Body of pancreas (tissue), 4 donors: Measurements from ENCODE around the gene PPT2. TPM values are rescaled to one million over a fixed set of nuclear protein-coding genes. Genes with fewer than 3 reads are reported as not detected.
"Not testable (repeated sequence)": the region's sequence is repeated elsewhere in the genome, so short reads cannot be mapped to it uniquely, and the experiment has no call there.

ENCODE experiments used
- ATAC-seq: fragments of 150-250 bp; one replicate; pipeline ENCODE4 v1.9.1; 2016
- DNase-seq, 4 donors: peaks; one replicate each; pipeline ENCODE4 v3.0.0-alpha.2; 2019
- H3K27ac ChIP-seq, 4 donors: fragments of 200-600 bp; sonication (generic); 1 replicate in 3 of 4; 2 replicates in 1 of 4; pipeline versions ENCODE4 v1.5.1 to v1.6.1; 2016 to 2019; ENCODE audit warnings: mild to moderate bottlenecking in 1 of 4, mixed read lengths in 1 of 4, moderate library complexity in 1 of 4
- H3K27me3 ChIP-seq, 2 donors: fragments of 200-600 bp; sonication (generic); one replicate each; pipeline ENCODE4 v1.6.0; 2016; ENCODE audit warnings: mild to moderate bottlenecking in 1 of 2
- H3K36me3 ChIP-seq, 2 donors: fragments of 200-600 bp; sonication (generic); replicated peaks in 1 of 2; 2 replicates each; pipeline ENCODE4 v1.5.1; 2016; ENCODE audit warnings: low read depth in 2 of 2; ENCODE audit not compliant: insufficient read depth in 1 of 2
- H3K4me1 ChIP-seq: fragments of 200-600 bp; sonication (generic); one replicate; pipeline ENCODE4 v1.6.0; 2016
- H3K4me3 ChIP-seq, 2 donors: fragments of 200-600 bp; sonication (generic); 1 replicate in 1 of 2; 2 replicates in 1 of 2; pipeline ENCODE4 v1.5.1; 2016 to 2019
- H3K9me3 ChIP-seq, 3 donors: fragments of 200-600 bp; sonication (generic); 1 replicate in 2 of 3; 2 replicates in 1 of 3; pipeline ENCODE4 v1.5.1; 2016
- POLR2A ChIP-seq, 3 donors: fragments of 450-650 bp; IDR thresholded peaks; one replicate each; pipeline ENCODE4 v1.6.1; 2016; ENCODE audit warnings: antibody characterized with exemption in 3 of 3, mild to moderate bottlenecking in 2 of 3
- WGBS, 2 donors: methylation state at CpG; one replicate each; pipeline ENCODE4 v1.1.5; 2017; 5-methylcytosine and 5-hydroxymethylcytosine counted together
- intact Hi-C: fragments of 100-400 bp; cut with DNase I; formaldehyde crosslinking; loops from one replicate; pipeline ENCODE4 v1.15.1; 2023
- total RNA-seq, 2 donors: library from RNA; depleted of rRNA; stranded (reverse); fragments of >200 nt; gene quantifications; one replicate each; pipeline ENCODE4 v1.1.0, GENCODE V29; 2016
- TF ChIP-seq, protein P1 (sequence below), 7 experiments: fragments of 450-650 bp in 4 of 7; fragments of 200-600 bp in 3 of 7; sonication (generic) in 3 of 7; IDR thresholded peaks; one replicate each; pipeline ENCODE4 v1.5.1; 2016 to 2019; ENCODE audit warnings: antibody characterized with exemption in 7 of 7

PPT2 gene
- total RNA-seq, 2 donors from 2014 or later = 3.6 to 9.9 TPM

DNA sequence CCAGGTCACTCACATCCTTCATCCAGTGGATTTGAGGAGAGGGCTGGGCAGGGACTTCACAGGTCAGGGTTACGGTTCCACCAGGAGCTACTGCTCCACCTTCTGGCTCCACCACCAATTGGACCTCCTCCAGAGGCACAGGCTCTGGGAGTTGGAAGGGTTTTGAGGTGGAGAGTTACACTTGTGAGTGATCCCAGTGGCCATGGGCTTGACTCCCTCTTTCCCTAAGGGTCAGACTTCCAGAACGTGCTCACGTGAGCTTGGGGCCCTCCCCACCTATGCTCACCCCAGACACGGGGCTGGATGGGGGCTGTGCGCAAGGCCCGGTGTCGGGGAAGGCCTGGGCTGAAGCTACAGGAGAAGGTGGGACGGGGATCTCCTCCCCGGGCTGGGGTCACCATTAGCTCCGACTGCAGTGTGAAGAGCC, 28.6 kb downstream of the PPT2 start:
- no peaks in the 10 kb centered on the region for H3K9me3 ChIP-seq
- no peak overlapping the region for H3K27ac ChIP-seq
- DNase-seq = no peak
- H3K27me3 ChIP-seq = no peaks in the 10 kb centered on the region
- 85 to 97% methylated on average over 10 of the region's 10 CpGs for WGBS, 2 donors
- TF ChIP-seq, protein P1, sequence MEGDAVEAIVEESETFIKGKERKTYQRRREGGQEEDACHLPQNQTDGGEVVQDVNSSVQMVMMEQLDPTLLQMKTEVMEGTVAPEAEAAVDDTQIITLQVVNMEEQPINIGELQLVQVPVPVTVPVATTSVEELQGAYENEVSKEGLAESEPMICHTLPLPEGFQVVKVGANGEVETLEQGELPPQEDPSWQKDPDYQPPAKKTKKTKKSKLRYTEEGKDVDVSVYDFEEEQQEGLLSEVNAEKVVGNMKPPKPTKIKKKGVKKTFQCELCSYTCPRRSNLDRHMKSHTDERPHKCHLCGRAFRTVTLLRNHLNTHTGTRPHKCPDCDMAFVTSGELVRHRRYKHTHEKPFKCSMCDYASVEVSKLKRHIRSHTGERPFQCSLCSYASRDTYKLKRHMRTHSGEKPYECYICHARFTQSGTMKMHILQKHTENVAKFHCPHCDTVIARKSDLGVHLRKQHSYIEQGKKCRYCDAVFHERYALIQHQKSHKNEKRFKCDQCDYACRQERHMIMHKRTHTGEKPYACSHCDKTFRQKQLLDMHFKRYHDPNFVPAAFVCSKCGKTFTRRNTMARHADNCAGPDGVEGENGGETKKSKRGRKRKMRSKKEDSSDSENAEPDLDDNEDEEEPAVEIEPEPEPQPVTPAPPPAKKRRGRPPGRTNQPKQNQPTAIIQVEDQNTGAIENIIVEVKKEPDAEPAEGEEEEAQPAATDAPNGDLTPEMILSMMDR (IDR thresholded peaks at IDR 0.05) = no peak
- no peak for TF ChIP-seq POLR2A (IDR thresholded peaks at IDR 0.05)
- no peak overlapping the region for H3K4me3 ChIP-seq
- ATAC-seq = no peak
- peaks cover 26% of the 10 kb centered on the region for H3K4me1 ChIP-seq
- peaks cover 0 to 6% of the 10 kb centered on the region in 2 donors for H3K36me3 ChIP-seq
- intact Hi-C loops = no loop called here

DNA sequence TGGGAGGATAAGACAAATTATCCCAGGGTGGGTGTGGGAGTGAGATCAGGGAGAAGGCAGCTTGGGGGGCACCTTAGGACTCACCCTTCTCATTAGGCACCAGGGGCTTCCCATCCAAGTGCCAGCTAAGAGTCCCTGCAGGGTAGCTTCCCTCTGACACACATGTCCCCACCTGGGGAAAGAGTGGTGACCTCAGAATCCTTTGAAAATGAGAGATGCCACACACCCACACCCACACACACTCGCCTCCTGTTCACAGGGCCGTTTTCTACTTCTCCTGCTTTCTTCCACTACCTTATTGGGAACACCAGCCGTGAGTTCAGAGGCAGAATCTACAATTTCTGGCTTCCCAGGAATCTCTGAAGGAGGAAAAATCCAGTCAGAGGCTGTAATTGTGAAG, 29.1 kb downstream of the PPT2 start:
- Histone ChIP-seq H3K4me1 (peaks cover 26% of the 10 kb centered on the region), H3K27ac (peak overlapping the region in 1 of 4 donors; percentile 13), H3K36me3 (peaks cover 0 to 6% of the 10 kb centered on the region in 2 donors), H3K9me3 (no peaks in the 10 kb centered on the region), H3K27me3 (no peaks in the 10 kb centered on the region), H3K4me3 (no peak overlapping the region)
- intact Hi-C loops = no loop called here
- no peak for ATAC-seq
- TF ChIP-seq POLR2A (IDR thresholded peaks at IDR 0.05) = no peak
- TF ChIP-seq, protein P1 (IDR thresholded peaks at IDR 0.05) = no peak
- WGBS, 2 donors = 67 to 82% methylated on average over 3 of the region's 3 CpGs
- DNase-seq = no peak

DNA sequence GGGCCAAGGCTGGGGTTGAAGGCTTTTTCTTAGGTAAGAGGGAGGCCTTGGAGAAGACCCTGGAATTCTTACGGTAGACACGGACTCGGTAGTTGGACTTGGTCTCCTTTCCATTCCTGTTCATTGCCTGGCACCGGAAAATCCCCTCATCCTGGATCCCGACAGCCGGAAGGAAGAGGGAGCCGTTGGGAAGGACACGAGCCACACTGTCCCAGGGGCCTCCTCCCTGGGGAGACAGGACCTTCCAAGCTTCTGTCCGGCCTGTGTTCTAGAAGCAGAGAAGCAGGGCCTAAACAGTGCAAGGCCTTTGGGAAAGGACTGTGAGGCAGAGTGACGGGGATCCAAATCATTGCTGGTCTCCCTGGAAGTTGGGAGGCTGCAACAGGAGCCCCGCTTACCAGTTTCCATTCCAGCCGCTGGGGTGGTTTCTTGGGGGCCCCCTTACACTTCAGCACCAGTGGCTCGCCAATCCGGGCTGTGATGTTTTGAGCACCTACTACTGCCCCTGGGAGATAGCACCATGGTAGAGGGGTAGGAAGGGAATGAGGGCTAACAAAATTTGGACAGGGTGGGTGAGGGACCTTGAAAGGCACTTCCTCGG, 29.6 kb downstream of the PPT2 start:
- peaks cover 0 to 6% of the 10 kb centered on the region in 2 donors for H3K36me3 ChIP-seq
- H3K27me3 ChIP-seq = no peaks in the 10 kb centered on the region
- WGBS, 2 donors = 87 to 88% methylated on average over 15 of the region's 15 CpGs
- H3K9me3 ChIP-seq = no peaks in the 10 kb centered on the region
- peaks cover 32% of the 10 kb centered on the region for H3K4me1 ChIP-seq
- ATAC-seq = no peak
- DNase-seq = no peak
- no peak for TF ChIP-seq POLR2A (IDR thresholded peaks at IDR 0.05)
- TF ChIP-seq, protein P1 (IDR thresholded peaks at IDR 0.05) = no peak
- H3K27ac ChIP-seq = peak overlapping the region in 2 of 4 donors; percentile 12 to 13
- intact Hi-C loops = no loop called here
- H3K4me3 ChIP-seq = no peak overlapping the region

DNA sequence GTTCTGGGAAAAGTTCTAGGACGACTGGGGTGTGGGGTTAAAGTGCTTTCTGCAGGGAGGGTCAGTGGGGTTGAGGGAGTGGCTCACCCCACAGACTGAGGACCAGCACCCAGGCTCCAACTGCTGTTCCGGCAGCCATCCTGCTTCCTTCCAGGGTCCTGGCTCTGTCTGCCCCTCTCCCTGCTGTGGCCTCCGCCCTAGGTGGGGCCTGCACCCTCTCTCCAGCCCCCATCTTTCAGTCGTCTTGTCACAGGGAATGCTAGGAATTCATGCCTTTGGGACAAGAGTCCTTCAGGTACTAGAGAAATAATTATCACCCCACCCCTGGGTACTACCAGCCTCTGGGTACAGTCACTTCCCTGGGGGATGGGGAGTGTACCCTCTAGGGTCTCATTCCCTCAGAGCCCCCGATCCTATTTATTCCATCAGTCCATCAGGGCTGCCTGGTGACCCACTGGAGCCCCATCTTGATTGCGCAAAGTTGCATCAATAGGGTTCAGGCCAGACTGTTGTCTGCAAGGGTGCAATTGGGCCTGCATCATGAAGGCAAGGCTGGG, 30.2 kb downstream of the PPT2 start, which contains the start of gene AGER:
AGER (minus strand) TSS at position 170 of the 557 bp plus-strand sequence; CDS start at position 139, 31 bp downstream.
- Histone ChIP-seq H3K4me3 (no peak within 1 kb of the TSS), H3K9me3 (no peaks in the 10 kb centered on the region), H3K27ac (peak within 1 kb of the TSS in 2 of 4 donors; percentile 12 to 13), H3K27me3 (no peaks in the 10 kb centered on the region), H3K4me1 (peaks cover 33% of the 10 kb centered on the region), H3K36me3 (peaks cover 0 to 6% of the 10 kb centered on the region in 2 donors)
- TF ChIP-seq, protein P1 (IDR thresholded peaks at IDR 0.05) = no peak
- no peak for TF ChIP-seq POLR2A (IDR thresholded peaks at IDR 0.05)
- ATAC-seq = no peak
- WGBS, 2 donors = 74% methylated on average over 5 to 6 of the region's 6 CpGs
- intact Hi-C loops = no loop called here
- DNase-seq = no peak

DNA sequence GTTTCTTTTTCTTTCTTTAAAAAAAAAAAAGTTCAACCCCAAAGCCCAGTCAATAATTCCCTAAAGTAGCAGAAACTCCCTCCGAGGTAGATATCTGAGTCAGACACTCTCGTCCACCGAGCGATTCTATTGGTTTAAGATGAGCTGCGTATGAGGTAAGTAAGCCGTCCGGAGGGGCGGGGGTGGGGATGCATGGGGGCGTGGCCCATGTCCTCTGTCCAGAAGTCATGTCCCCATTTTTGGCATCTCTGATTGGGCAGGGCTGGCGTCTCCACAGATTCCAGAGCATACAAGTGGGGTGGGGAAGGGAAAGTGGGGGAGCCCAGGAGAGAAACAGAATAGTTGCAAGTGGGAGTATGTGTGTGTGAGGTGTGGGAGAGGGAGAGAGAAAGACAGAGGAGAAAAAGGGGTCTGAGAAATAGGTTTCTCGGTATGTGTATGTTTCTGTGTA, 31.8 kb downstream of the PPT2 start:
- ATAC-seq = peak; percentile 68
- H3K36me3 ChIP-seq, intact Hi-C loops, H3K4me3 ChIP-seq, H3K9me3 ChIP-seq, H3K27me3 ChIP-seq: not testable (repeated sequence)
- 39 to 55% methylated on average over 11 of the region's 11 CpGs for WGBS, 2 donors
- Histone ChIP-seq H3K4me1 (peaks cover 28% of the 10 kb centered on the region), H3K27ac (peak overlapping the region in 3 of 4 donors; percentile 54 to 68 (median 59))
- DNase-seq = peak; percentile 66 to 84 (median 71)

DNA sequence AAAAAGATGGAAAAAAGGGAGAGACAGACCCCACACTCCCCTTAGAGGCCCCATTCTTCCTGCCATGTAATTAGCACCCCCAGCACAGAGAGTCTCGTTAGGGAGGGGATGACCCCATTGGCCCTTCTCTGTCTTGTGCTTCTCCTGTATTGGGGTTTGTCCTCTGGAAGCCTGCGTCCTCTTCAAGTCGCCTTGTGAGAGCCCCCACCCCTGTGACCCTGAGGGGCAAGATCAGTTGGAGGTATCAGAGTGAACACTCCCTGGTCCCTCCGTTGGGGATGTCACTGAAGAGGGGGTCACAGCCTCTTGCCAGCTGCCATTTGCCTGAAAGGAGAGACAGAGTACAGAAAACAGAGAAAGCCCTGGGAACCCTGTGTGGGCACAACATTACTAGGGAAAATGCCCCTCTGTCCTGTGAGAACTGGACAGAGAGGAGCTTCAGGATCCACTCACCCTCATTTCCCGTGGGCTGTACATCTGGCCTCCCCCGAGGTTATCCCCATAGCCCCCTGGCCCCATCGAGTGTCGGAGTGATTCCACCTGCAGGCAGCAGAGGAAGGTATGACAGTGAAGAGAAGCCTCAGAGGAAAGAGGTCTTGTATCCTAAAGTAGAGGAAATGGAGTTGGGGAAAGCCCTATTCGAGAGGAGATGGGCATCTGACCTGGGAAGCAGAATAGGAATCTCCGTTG, 32.4 kb downstream of the PPT2 start:
- H3K27me3 ChIP-seq, H3K36me3 ChIP-seq, H3K9me3 ChIP-seq, ATAC-seq, intact Hi-C loops, H3K4me3 ChIP-seq, DNase-seq: not testable (repeated sequence)
- Histone ChIP-seq H3K4me1 (peaks cover 33% of the 10 kb centered on the region), H3K27ac (peak overlapping the region in 3 of 4 donors; percentile 54 to 68 (median 59))
- 60 to 69% methylated on average over 9 to 10 of the region's 10 CpGs for WGBS, 2 donors
